Measurements from ENCODE around the gene NUDT3. TPM values are rescaled to one million over a fixed set of nuclear protein-coding genes. Genes with fewer than 3 reads are reported as not detected.
A peak's percentile ranks its signal among the peaks of the same experiment; 100 is the strongest.

The NUDT3 gene
- total and polyA plus RNA-seq, 2 experiments from 2014 or later, result 12.1 to 31.1 TPM

GRCh38 chr6:34423254-34423653 is 30.8 kb upstream of the NUDT3 start:
- Histone ChIP-seq H4K20me1 (replicated peaks; ENCODE audit: insufficient read depth) (peaks cover 53% of the 10 kb centered on the region), H3K4me2 (peak overlapping the region; percentile 99; the same call in 1 of the 2 replicates), H3K4me1 (ENCODE audit: insufficient read depth) (peaks cover 16% of the 10 kb centered on the region), H3K27ac (ENCODE audit: low read depth) (peak overlapping the region; percentile 95), H2AFZ (no peak overlapping the region), H3K36me3 (ENCODE audit: insufficient read depth) (peaks cover 67% of the 10 kb centered on the region), H3K4me3 (peak overlapping the region; percentile 99; the same call in 1 of the 2 replicates), H3K79me2 (replicated peaks; ENCODE audit: insufficient read depth) (peaks cover 65% of the 10 kb centered on the region), H3F3A (replicated peaks; ENCODE audit: low read depth) (peaks cover 66% of the 10 kb centered on the region), H3K27me3 (ENCODE audit: insufficient read depth) (no peaks in the 10 kb centered on the region), H3K9me2 (ENCODE audit: insufficient read depth) (no peaks in the 10 kb centered on the region)
- peak overlapping the region; percentile 99 for H3K4me3 Mint-ChIP-seq
- ATAC-seq (no peak), DNase-seq (ENCODE audit: low spot score) (no peak)
- TF ChIP-seq REST (IDR thresholded peaks at IDR 0.05; ENCODE audit: unreplicated experiment) (no peak), STAT1 (IDR thresholded peaks at IDR 0.05; ENCODE audit: unreplicated experiment) (no peak)
- peak overlapping the region; percentile 76; the same call in 1 of the 2 replicates for H3K27ac Mint-ChIP-seq
- H3K27me3 Mint-ChIP-seq (ENCODE audit: insufficient read depth, low read depth, poor library complexity), result peaks cover 14% of the 10 kb centered on the region
- H3K4me1 Mint-ChIP-seq, result peaks cover 30% of the 10 kb centered on the region
- H3K36me3 Mint-ChIP-seq (ENCODE audit: low read depth), result peaks cover 76% of the 10 kb centered on the region
- no peaks in the 10 kb centered on the region for H3K9me3 Mint-ChIP-seq

GRCh38 chr6:34418367-34418766 is 25.9 kb upstream of the NUDT3 start:
- Histone ChIP-seq H4K20me1 (replicated peaks; ENCODE audit: insufficient read depth) (peaks cover 58% of the 10 kb centered on the region), H3K4me2 (no peak overlapping the region), H3K79me2 (replicated peaks; ENCODE audit: insufficient read depth) (peaks cover 40% of the 10 kb centered on the region), H3K27me3 (ENCODE audit: insufficient read depth) (no peaks in the 10 kb centered on the region), H3K4me1 (ENCODE audit: insufficient read depth) (no peaks in the 10 kb centered on the region; the same call in 1 of the 2 replicates), H3K9me2 (ENCODE audit: insufficient read depth) (no peaks in the 10 kb centered on the region), H3F3A (replicated peaks; ENCODE audit: low read depth) (peaks cover 72% of the 10 kb centered on the region), H2AFZ (no peak overlapping the region), H3K27ac (ENCODE audit: low read depth) (peak overlapping the region; percentile 85; the same call in 1 of the 2 replicates), H3K4me3 (no peak overlapping the region), H3K36me3 (ENCODE audit: insufficient read depth) (peaks cover 69% of the 10 kb centered on the region)
- Mint-ChIP-seq H3K27me3 (ENCODE audit: insufficient read depth, low read depth, poor library complexity) (peaks cover 12% of the 10 kb centered on the region), H3K4me3 (no peak overlapping the region; the same call in 2 of the 3 replicates), H3K4me1 (peaks cover 15% of the 10 kb centered on the region; the same call in 2 of the 3 replicates), H3K9me3 (no peaks in the 10 kb centered on the region; the same call in 2 of the 3 replicates), H3K36me3 (ENCODE audit: low read depth) (peaks cover 88% of the 10 kb centered on the region), H3K27ac (peak overlapping the region; percentile 19; the same call in 1 of the 2 replicates)
- ATAC-seq (no peak), DNase-seq (ENCODE audit: low spot score) (no peak)
- TF ChIP-seq NANOG (IDR thresholded peaks at IDR 0.05; ENCODE audit: borderline replicate concordance) (no peak), CREB1 (CRISPR knock-in tag; IDR thresholded peaks at IDR 0.05; ENCODE audit: low read depth) (no peak), CTCF (conservative IDR thresholded peaks at IDR 0.05; ENCODE audit: low read depth in 2 of 2) (no peak), ETS1 (IDR thresholded peaks at IDR 0.05) (no peak), STAT1 (IDR thresholded peaks at IDR 0.05; ENCODE audit: unreplicated experiment) (no peak), POLR2AphosphoS5 (IDR thresholded peaks at IDR 0.05; ENCODE audit: low read depth) (0 out of 2 replicates have a peak, but pooled peaks have one; percentile 20), JUNB (IDR thresholded peaks at IDR 0.05; ENCODE audit: unreplicated experiment) (no peak)
